DMS79 (cell line): ENCODE results near the gene TUB.

Experiments
- DNase-seq: peaks from one replicate; lab custom pipeline; 2025; lab: John Stamatoyannopoulos, UW

TUB gene

GRCh38 chr11:8080674-8081590 is at the start of gene TUB:
Gene TUB (plus strand): TSS chr11:8081211. CDS start chr11:8081511, 300 bp downstream.
- DNase-seq = no peak

- DNase-seq = no peak
Observed at GRCh38 chr11:8031248-8032115, 49.5 kb upstream of the TUB start.

- no peak for DNase-seq
Observed at GRCh38 chr11:8032122-8032521, 48.9 kb upstream of the TUB start.

- DNase-seq = no peak
Observed at GRCh38 chr11:8032576-8033304, 48.3 kb upstream of the TUB start.

GRCh38 chr11:8033305-8034105 is 47.5 kb upstream of the TUB start:
- peak; percentile 82 for DNase-seq

GRCh38 chr11:8034106-8034585 is 46.9 kb upstream of the TUB start:
- no peak for DNase-seq

- no peak for DNase-seq
Observed at GRCh38 chr11:8034604-8035190, 46.3 kb upstream of the TUB start.

- DNase-seq = no peak
Observed at GRCh38 chr11:8035200-8035855, 45.7 kb upstream of the TUB start.

GRCh38 chr11:8036002-8036802 is 44.8 kb upstream of the TUB start:
- DNase-seq = no peak

GRCh38 chr11:8036986-8037385 is 44.0 kb upstream of the TUB start:
- no peak for DNase-seq

GRCh38 chr11:8038393-8038792 is 42.6 kb upstream of the TUB start:
- peak; percentile 39 for DNase-seq

GRCh38 chr11:8038811-8039529 is 42.0 kb upstream of the TUB start:
- DNase-seq = no peak

GRCh38 chr11:8039530-8040260 is 41.3 kb upstream of the TUB start:
- DNase-seq = no peak

GRCh38 chr11:8040261-8040920 is 40.6 kb upstream of the TUB start:
- DNase-seq = no peak

GRCh38 chr11:8040921-8041285 is 40.1 kb upstream of the TUB start:
- no peak for DNase-seq

- DNase-seq = no peak
Observed at GRCh38 chr11:8041576-8041975, 39.4 kb upstream of the TUB start.

GRCh38 chr11:8043756-8044155 is 37.3 kb upstream of the TUB start:
- no peak for DNase-seq

GRCh38 chr11:8045839-8046238 is 35.2 kb upstream of the TUB start:
- DNase-seq = no peak
